BLaER1 (cell line): ENCODE data around the gene KRT12.

Experiments used
- H3K27ac ChIP-seq: shearing (Covaris generic); formaldehyde crosslinking; 2 replicates; pipeline ENCODE4 v1.8.1; 2022
- H3K27me3 ChIP-seq: shearing (Covaris generic); formaldehyde crosslinking; 2 replicates; pipeline ENCODE4 v1.8.1; 2022
- H3K36me3 ChIP-seq: shearing (Covaris generic); formaldehyde crosslinking; 2 replicates; pipeline ENCODE4 v1.8.1; 2022
- H3K4me1 ChIP-seq: shearing (Covaris generic); formaldehyde crosslinking; 2 replicates; pipeline ENCODE4 v1.8.1; 2022
- H3K4me2 ChIP-seq: shearing (Covaris generic); formaldehyde crosslinking; 2 replicates; pipeline ENCODE4 v1.8.1; 2022
- H3K4me3 ChIP-seq: shearing (Covaris generic); formaldehyde crosslinking; 2 replicates; pipeline ENCODE4 v1.8.1; 2022
- H3K9ac ChIP-seq: shearing (Covaris generic); formaldehyde crosslinking; 2 replicates; pipeline ENCODE4 v1.8.1; 2022
- H3K9me3 ChIP-seq: shearing (Covaris generic); formaldehyde crosslinking; 2 replicates; pipeline ENCODE4 v1.8.1; 2022
- H4K20me1 ChIP-seq: shearing (Covaris generic); formaldehyde crosslinking; 2 replicates; pipeline ENCODE4 v1.8.1; 2022
- Cebpa-rat ChIP-seq: shearing (Covaris generic); IDR thresholded peaks from 2 replicates; pipeline ENCODE4 v1.8.1; 2022

The KRT12 gene

DNA sequence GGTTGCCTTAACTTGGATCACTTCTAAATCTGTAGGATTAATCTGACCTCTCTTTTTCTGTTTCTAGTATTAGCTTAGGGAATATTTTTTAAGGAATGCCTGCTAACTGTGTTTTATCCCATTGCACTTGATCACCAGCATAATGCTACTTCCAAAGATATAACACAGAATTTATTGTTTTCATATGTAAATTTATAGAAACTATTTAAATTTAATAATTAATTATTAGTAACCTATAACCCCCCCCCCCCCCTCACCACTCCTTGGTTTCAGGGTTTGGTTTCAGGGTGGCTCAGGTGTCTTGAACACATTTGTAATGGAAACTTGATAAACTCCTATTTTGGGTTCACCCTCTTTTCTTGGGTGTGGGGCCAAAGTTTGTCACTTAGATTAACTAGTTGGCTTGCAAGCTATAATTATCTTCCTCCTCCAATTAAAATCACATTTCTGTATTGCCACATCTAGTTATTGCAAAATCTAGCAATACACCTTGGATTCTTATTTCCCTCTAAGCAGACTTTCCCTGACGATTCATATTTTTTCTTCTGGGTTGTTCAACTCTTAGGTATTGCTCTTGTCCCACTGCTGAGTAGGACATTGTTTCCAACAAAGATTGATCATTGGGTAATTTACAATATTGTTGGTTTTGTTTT is 18.3 kb downstream of the KRT12 start:
- Histone ChIP-seq H3K27me3 (no peaks in the 10 kb centered on the region), H3K36me3 (no peaks in the 10 kb centered on the region), H3K9ac (no peak overlapping the region), H3K4me1 (no peaks in the 10 kb centered on the region), H3K4me3 (no peak overlapping the region), H3K9me3 (no peaks in the 10 kb centered on the region), H4K20me1 (no peaks in the 10 kb centered on the region), H3K4me2 (no peak overlapping the region), H3K27ac (no peak overlapping the region)
- no peak for TF ChIP-seq Cebpa-rat

DNA sequence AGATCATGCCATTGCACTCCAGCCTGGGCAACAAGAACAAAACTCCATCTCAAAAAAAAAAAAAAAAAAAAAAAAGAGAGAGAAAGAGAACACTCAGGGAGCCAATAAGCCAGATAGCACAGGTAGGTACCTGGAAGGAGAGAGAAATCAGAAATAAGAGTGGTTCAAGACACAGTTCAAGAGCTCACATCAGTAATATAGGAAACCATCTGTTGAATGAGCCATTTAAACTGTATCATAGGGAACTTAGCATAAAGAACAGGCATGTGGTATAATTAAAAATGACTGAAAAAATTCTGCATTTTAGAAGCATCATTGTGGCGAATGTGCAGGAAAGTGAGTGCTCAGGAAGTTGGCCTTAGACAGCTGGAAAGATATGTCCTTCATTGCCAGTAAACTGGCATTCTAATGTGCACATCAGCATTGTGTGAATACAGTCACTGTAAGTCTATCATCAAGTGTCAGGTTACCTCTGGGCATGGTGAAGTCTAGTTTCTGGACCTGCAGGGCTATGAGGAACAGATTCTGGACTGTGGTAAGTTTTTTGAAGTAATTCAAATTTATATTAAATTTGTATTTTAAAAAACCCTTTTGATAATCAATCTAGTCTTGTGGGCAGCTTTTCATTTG is 20.4 kb downstream of the KRT12 start:
- Histone ChIP-seq H3K9ac (no peak overlapping the region), H3K36me3 (no peaks in the 10 kb centered on the region), H3K4me1 (no peaks in the 10 kb centered on the region), H3K27me3 (no peaks in the 10 kb centered on the region), H4K20me1 (no peaks in the 10 kb centered on the region), H3K4me2 (no peak overlapping the region), H3K9me3 (no peaks in the 10 kb centered on the region), H3K27ac (no peak overlapping the region), H3K4me3 (no peak overlapping the region)
- no peak for TF ChIP-seq Cebpa-rat

DNA sequence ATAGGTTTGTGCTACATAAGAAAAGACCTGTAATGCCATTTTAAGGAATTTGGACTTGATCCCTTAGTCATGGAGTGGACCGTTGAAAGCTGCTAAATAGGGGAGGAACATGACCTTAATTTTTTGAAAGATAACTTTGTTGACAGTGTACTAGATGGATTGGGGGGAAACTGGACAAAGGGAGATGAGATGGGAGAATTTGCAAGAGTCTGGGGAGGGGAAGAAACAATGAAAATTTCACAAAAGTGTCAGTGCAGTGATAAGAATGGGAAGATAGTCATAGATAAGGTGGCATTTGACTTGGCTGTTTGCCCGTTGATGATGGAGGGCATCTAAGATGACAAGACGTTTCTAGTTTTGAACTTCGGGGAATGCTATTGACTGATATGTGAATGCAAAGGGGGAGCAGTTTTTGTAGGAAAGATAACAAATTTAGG is 22.3 kb downstream of the KRT12 start:
- H3K4me1 ChIP-seq, result no peaks in the 10 kb centered on the region
- no peak overlapping the region for H3K4me2 ChIP-seq
- H3K27ac ChIP-seq, result no peak overlapping the region
- H3K4me3 ChIP-seq, result no peak overlapping the region
- H3K9me3 ChIP-seq, result no peaks in the 10 kb centered on the region
- no peak for TF ChIP-seq Cebpa-rat
- no peaks in the 10 kb centered on the region for H3K27me3 ChIP-seq
- H3K9ac ChIP-seq, result no peak overlapping the region
- no peaks in the 10 kb centered on the region for H3K36me3 ChIP-seq
- no peaks in the 10 kb centered on the region for H4K20me1 ChIP-seq

DNA sequence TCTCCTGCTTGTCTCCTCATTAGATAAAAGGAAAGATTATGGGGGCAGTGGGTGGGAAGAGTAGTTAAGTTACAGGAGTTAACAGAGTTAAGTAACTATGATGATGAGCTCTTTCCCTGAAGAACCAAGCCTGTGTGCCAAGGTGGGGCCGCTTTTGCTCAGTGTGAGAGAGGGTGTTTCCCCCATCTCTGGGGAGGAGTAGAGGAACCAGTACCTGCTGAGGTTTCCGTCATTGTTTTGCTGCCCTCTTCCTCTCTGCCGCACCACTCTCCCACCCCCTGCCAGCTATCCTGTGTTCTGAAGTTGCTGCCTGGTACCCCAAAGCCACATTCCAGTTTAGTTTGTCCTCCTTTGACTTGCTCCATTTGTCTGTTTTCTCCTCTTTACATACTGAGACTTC is 23.8 kb downstream of the KRT12 start:
- no peak for TF ChIP-seq Cebpa-rat
- Histone ChIP-seq H3K27me3 (no peaks in the 10 kb centered on the region), H4K20me1 (no peaks in the 10 kb centered on the region), H3K27ac (no peak overlapping the region), H3K9ac (no peak overlapping the region), H3K36me3 (no peaks in the 10 kb centered on the region), H3K9me3 (no peaks in the 10 kb centered on the region), H3K4me2 (no peak overlapping the region), H3K4me3 (no peak overlapping the region), H3K4me1 (no peaks in the 10 kb centered on the region)

DNA sequence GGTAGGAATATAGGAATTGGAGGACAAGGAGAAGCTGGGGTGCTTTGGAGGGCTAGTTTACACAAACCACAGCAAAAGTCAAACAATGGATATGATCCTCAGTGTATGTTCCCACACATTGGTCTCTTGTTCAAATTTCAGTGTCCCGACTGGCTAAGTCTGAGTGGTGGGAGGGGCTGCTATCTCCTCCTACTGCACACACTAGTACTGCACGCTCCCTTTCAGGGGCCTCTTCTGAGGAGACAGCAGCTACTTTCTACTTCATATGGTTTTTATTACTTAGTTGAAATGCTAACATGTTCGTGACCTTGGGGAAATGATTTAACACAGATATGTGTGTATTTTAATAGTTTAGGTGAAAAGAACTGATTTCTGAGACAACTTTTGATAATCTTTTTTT is 25.8 kb downstream of the KRT12 start:
- no peak for TF ChIP-seq Cebpa-rat
- Histone ChIP-seq H3K36me3 (0 out of 2 replicates have a peak, but pooled peaks cover 1% of the 10 kb centered on the region), H3K27me3 (no peaks in the 10 kb centered on the region)

DNA sequence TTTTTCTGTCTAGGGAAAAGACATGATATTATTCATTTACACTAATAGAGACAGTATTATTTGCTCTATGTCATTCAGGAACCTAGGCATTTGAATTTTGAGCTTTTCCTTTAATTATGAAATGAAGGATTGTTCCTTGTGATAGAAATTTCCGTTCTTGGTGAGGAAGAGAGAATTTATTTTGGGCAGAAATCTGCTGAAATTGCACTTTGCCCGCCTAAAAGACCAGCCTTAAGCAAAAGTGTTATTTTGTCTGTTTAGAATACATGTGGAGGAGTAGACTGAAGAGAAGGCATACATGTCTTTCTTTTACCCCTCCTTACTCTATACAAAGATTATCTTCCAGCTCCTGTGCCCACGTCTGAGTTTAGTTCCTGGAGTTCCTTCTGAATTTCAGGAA is 27.8 kb downstream of the KRT12 start:
- H4K20me1 ChIP-seq, result no peaks in the 10 kb centered on the region
- H3K9me3 ChIP-seq, result peaks cover 4% of the 10 kb centered on the region; the same call in 1 of the 2 replicates
- TF ChIP-seq Cebpa-rat, result no peak
- H3K4me1 ChIP-seq, result peaks cover 2% of the 10 kb centered on the region; the same call in 1 of the 2 replicates
- H3K9ac ChIP-seq, result no peak overlapping the region
- peaks cover 16% of the 10 kb centered on the region for H3K36me3 ChIP-seq
- no peak overlapping the region for H3K27ac ChIP-seq
- H3K27me3 ChIP-seq, result no peaks in the 10 kb centered on the region
- H3K4me3 ChIP-seq, result no peak overlapping the region
- no peak overlapping the region for H3K4me2 ChIP-seq

More for the DNA sequence above, 25.8 kb downstream of the KRT12 start:
- Histone ChIP-seq H3K4me3 (no peak overlapping the region), H3K4me2 (no peak overlapping the region), H3K4me1 (no peaks in the 10 kb centered on the region), H3K9me3 (no peaks in the 10 kb centered on the region), H3K27ac (no peak overlapping the region), H3K9ac (no peak overlapping the region), H4K20me1 (no peaks in the 10 kb centered on the region)

DNA sequence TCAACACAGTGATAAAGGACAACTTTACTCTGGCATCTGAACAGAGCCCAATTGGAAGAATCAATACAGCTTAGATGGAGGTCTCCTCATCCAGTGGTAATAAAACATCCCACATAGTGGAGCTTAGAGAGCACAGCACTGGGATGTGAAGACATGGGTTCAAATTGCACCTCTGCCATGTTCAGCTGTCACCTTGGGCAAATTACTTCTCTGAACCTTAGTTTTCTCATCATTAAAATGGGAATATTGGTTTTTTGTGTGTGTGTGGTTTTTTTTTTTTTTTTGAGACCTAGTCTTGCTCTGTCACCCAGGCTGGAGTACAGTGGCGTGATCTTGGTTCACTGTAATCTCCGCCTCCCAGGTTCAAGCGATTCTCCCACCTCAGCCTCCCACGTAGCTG is 31.0 kb downstream of the KRT12 start:
- Histone ChIP-seq H4K20me1 (no peaks in the 10 kb centered on the region), H3K36me3 (peaks cover 16% of the 10 kb centered on the region), H3K27ac (no peak overlapping the region), H3K4me2 (no peak overlapping the region), H3K4me3 (no peak overlapping the region), H3K9ac (no peak overlapping the region), H3K9me3 (peaks cover 4% of the 10 kb centered on the region; the same call in 1 of the 2 replicates), H3K27me3 (no peaks in the 10 kb centered on the region), H3K4me1 (peaks cover 28% of the 10 kb centered on the region)
- no peak for TF ChIP-seq Cebpa-rat

DNA sequence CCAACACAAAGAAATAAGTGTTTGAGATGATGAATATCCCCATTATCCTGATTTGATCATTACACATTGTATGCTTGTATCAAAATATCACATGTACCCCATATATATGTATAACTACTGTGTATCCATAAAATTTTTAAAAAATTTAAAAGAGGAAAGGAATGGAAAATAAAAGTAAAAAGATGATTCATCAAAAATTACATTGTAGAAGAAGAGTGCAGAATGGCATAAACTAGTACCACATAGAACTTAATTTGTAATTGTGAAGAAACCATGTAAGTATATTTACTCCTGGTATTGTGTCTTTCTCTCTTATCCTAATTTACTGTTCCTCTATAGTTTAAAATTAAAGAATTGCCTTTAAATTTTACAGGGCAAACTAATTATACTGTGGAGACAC is 33.1 kb downstream of the KRT12 start:
- peak overlapping the region; percentile 16; the same call in 1 of the 2 replicates for H3K27ac ChIP-seq
- H3K9ac ChIP-seq, result no peak overlapping the region
- no peaks in the 10 kb centered on the region for H3K27me3 ChIP-seq
- peaks cover 4% of the 10 kb centered on the region; the same call in 1 of the 2 replicates for H3K9me3 ChIP-seq
- peaks cover 16% of the 10 kb centered on the region for H3K36me3 ChIP-seq
- peaks cover 28% of the 10 kb centered on the region for H3K4me1 ChIP-seq
- no peak for TF ChIP-seq Cebpa-rat
- H4K20me1 ChIP-seq, result no peaks in the 10 kb centered on the region
- peak overlapping the region; percentile 73 for H3K4me2 ChIP-seq
- H3K4me3 ChIP-seq, result no peak overlapping the region

DNA sequence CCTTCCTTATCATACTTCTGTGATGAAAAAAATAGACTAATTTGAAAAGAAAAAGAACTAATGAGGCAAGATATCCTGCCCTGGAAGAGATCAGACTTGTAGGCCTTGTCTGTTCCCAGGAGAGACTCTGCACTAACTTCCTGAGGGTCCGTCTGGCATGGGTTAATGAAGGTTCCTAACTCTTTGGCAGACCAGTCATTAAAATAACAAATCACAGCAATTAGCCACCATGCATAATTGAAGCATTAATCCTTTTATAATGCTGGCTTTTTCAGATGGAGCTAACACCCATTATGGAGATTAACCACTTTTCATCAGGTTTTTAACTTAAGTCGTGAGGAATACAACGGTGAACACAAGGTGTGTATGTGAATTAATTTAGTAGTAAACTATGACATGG is 34.2 kb downstream of the KRT12 start:
- peak overlapping the region; percentile 53; the same call in 1 of the 2 replicates for H3K27ac ChIP-seq
- H3K36me3 ChIP-seq, result peaks cover 16% of the 10 kb centered on the region
- no peaks in the 10 kb centered on the region for H3K27me3 ChIP-seq
- H4K20me1 ChIP-seq, result no peaks in the 10 kb centered on the region
- H3K4me1 ChIP-seq, result peaks cover 28% of the 10 kb centered on the region
- peaks cover 4% of the 10 kb centered on the region; the same call in 1 of the 2 replicates for H3K9me3 ChIP-seq
- H3K4me2 ChIP-seq, result peak overlapping the region; percentile 73
- H3K4me3 ChIP-seq, result no peak overlapping the region; the same call in 1 of the 2 replicates
- TF ChIP-seq Cebpa-rat, result no peak
- peak overlapping the region; percentile 20; the same call in 1 of the 2 replicates for H3K9ac ChIP-seq

DNA sequence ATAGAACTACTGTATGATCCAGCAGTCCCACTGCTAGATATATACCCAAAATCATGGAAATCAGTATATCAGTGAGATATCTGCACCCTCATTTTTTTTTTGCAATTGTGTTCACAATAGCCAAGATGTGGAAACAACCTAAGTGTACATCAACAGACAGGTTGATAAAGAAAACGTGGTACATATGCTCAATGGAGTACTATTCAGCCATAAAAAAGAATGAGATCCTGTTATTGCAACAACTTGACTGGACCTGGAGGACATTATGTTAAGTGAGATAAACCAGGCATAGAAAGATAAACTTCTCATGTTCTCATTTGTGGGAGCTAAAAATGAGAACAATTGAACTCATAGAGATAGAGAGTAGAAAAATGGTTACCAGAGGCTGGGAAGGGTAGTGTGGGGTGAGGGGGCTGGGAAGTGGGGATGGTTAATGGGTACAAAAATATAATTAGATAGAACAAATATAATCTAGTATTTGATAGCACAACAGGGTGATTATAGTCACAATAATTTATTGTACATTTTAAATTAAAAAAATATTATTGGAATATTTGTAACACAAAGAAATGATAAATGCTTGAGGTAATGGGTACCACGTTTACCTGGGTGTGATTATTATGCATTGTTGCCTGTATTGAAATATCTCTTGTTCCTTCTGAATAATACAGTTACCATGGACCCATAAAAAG is 36.8 kb downstream of the KRT12 start:
- peaks cover 4% of the 10 kb centered on the region; the same call in 1 of the 2 replicates for H3K9me3 ChIP-seq
- no peak overlapping the region for H3K27ac ChIP-seq
- H3K4me1 ChIP-seq, result peaks cover 28% of the 10 kb centered on the region
- H3K9ac ChIP-seq, result no peak overlapping the region
- H3K4me2 ChIP-seq, result no peak overlapping the region
- peaks cover 9% of the 10 kb centered on the region for H3K36me3 ChIP-seq
- H3K4me3 ChIP-seq, result no peak overlapping the region
- no peaks in the 10 kb centered on the region for H4K20me1 ChIP-seq
- no peak for TF ChIP-seq Cebpa-rat
- no peaks in the 10 kb centered on the region for H3K27me3 ChIP-seq
